ENCODE results near the gene GPR3. TPM values are rescaled to one million over a fixed set of nuclear protein-coding genes. Genes with fewer than 3 reads are reported as not detected.

GPR3 gene
- total RNA-seq, 1 experiment from 2014 or later = 0.95 TPM

DNA sequence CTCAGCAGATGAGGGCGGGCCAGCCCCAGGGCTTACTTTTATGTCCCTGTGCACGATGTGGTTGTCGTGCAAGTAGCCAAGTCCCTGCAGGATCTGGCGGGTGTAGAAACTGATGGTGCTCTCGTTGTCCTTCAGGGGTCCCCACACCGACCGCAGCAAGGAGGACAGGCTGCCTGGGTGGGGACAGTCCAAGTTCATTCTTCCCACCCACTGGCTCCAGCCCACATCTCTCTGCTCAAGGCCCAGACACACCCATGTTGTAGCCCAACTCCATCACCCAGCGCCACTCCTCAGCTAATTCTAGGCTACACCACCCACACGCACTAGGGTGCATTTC lies 32.6 kb upstream of the GPR3 start:
- H3K4me1 ChIP-seq (ENCODE audit: control insufficient read depth, insufficient read depth, low read length) = peaks cover 2% of the 10 kb centered on the region
- no TSS peak for BruUV-seq (replicated peaks)
- in situ Hi-C loops (cut with HindIII; ENCODE audit: low pct_unique_long_range_greater_than_20kb, low sequenced_read_pairs) (no loop called here), intact Hi-C loops (cut with micrococcal nuclease; ENCODE audit: unreplicated experiment) (no loop called here)
- ChIA-PET POLR2A (no interaction called here), CTCF (no interaction called here)
- H3K9me3 ChIP-seq (ENCODE audit: control insufficient read depth, insufficient read depth, low read depth, low read length) = no peaks in the 10 kb centered on the region
- TF ChIP-seq TCF7L2 (IDR thresholded peaks at IDR 0.05; ENCODE audit: low read depth, low read length) = no peak
- TF ChIP-seq, protein P1, sequence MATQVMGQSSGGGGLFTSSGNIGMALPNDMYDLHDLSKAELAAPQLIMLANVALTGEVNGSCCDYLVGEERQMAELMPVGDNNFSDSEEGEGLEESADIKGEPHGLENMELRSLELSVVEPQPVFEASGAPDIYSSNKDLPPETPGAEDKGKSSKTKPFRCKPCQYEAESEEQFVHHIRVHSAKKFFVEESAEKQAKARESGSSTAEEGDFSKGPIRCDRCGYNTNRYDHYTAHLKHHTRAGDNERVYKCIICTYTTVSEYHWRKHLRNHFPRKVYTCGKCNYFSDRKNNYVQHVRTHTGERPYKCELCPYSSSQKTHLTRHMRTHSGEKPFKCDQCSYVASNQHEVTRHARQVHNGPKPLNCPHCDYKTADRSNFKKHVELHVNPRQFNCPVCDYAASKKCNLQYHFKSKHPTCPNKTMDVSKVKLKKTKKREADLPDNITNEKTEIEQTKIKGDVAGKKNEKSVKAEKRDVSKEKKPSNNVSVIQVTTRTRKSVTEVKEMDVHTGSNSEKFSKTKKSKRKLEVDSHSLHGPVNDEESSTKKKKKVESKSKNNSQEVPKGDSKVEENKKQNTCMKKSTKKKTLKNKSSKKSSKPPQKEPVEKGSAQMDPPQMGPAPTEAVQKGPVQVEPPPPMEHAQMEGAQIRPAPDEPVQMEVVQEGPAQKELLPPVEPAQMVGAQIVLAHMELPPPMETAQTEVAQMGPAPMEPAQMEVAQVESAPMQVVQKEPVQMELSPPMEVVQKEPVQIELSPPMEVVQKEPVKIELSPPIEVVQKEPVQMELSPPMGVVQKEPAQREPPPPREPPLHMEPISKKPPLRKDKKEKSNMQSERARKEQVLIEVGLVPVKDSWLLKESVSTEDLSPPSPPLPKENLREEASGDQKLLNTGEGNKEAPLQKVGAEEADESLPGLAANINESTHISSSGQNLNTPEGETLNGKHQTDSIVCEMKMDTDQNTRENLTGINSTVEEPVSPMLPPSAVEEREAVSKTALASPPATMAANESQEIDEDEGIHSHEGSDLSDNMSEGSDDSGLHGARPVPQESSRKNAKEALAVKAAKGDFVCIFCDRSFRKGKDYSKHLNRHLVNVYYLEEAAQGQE (IDR thresholded peaks at IDR 0.05; ENCODE audit: insufficient read depth in 1 of 2, low read depth in 2 of 2, low read length in 1 of 2) = no peak
- no peak for TF ChIP-seq POLR2AphosphoS5 (IDR thresholded peaks at IDR 0.05; ENCODE audit: low read depth, low read length)
- TF ChIP-seq, protein P2, sequence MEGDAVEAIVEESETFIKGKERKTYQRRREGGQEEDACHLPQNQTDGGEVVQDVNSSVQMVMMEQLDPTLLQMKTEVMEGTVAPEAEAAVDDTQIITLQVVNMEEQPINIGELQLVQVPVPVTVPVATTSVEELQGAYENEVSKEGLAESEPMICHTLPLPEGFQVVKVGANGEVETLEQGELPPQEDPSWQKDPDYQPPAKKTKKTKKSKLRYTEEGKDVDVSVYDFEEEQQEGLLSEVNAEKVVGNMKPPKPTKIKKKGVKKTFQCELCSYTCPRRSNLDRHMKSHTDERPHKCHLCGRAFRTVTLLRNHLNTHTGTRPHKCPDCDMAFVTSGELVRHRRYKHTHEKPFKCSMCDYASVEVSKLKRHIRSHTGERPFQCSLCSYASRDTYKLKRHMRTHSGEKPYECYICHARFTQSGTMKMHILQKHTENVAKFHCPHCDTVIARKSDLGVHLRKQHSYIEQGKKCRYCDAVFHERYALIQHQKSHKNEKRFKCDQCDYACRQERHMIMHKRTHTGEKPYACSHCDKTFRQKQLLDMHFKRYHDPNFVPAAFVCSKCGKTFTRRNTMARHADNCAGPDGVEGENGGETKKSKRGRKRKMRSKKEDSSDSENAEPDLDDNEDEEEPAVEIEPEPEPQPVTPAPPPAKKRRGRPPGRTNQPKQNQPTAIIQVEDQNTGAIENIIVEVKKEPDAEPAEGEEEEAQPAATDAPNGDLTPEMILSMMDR (IDR thresholded peaks at IDR 0.05) = no peak
- no peak for TF ChIP-seq SIN3A (IDR thresholded peaks at IDR 0.05; ENCODE audit: borderline replicate concordance, insufficient read depth, low read depth, low read length)
- DNase-seq (ENCODE audit: low read depth, low spot score) = no peak
- H3K4me3 ChIP-seq (ENCODE audit: low read depth in 2 of 2, low read length in 2 of 2) = no peak overlapping the region
- no peak overlapping the region for H3K27ac ChIP-seq (ENCODE audit: low read length)
- H3K27me3 ChIP-seq (ENCODE audit: control insufficient read depth, insufficient read depth, low read length) = no peaks in the 10 kb centered on the region
- no peak for ATAC-seq
- H3K36me3 ChIP-seq (ENCODE audit: control insufficient read depth, insufficient read depth, low read length) = no peaks in the 10 kb centered on the region; the same call in 1 of the 2 replicates

DNA sequence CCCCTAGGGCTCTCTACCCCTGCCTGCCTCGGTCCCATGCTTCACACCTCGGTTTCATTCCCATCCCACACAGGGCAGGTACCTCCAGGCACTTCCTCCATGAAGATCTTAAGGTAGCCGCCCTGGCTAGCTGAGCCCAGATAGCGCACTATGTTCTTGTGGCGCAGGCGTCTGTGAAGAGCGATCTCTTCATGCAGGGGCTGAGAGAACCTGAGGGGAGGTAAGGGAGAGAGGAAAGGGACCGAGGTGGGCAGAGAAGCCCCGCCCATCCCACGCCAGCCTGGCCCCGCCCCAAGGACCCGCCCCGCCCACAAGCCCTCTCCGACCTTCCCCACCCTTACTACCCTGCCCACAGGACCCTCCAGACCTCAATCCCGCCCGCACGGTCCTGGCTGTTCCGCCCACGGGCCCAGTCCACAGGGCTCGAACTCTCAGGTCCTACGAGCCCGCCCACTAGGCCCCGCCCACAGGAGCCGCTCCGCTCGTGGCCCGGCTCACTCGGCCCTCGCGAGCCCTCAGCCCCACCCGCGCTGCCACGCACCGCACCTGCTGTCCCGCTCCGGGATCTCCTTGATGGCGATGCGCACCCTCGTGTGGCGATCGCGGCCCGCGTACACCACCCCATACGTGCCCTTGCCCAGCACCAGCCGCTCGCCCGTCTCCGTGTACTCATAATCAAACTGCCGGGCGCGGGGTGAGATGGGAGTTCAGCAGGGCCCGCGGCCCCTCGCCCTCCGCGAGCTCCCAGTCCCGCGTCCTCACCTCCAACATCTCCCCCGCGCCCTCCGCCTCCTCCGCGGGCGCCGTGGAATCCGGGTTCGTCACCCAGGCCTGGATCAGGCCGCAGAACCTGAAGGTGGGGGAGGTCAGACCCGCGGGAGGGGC lies 32.0 kb upstream of the GPR3 start:
- Histone ChIP-seq H3K9me3 (ENCODE audit: control insufficient read depth, insufficient read depth, low read depth, low read length) (no peaks in the 10 kb centered on the region), H3K4me3 (ENCODE audit: low read depth in 2 of 2, low read length in 2 of 2) (no peak overlapping the region), H3K36me3 (ENCODE audit: control insufficient read depth, insufficient read depth, low read length) (no peaks in the 10 kb centered on the region; the same call in 1 of the 2 replicates), H3K27me3 (ENCODE audit: control insufficient read depth, insufficient read depth, low read length) (no peaks in the 10 kb centered on the region), H3K27ac (ENCODE audit: low read length) (no peak overlapping the region), H3K4me1 (ENCODE audit: control insufficient read depth, insufficient read depth, low read length) (peaks cover 7% of the 10 kb centered on the region)
- in situ Hi-C loops (cut with HindIII; ENCODE audit: low pct_unique_long_range_greater_than_20kb, low sequenced_read_pairs) (no loop called here), intact Hi-C loops (cut with micrococcal nuclease; ENCODE audit: unreplicated experiment) (no loop called here)
- ChIA-PET CTCF (no interaction called here), POLR2A (no interaction called here)
- TF ChIP-seq TCF7L2 (IDR thresholded peaks at IDR 0.05; ENCODE audit: low read depth, low read length) (no peak), SIN3A (IDR thresholded peaks at IDR 0.05; ENCODE audit: borderline replicate concordance, insufficient read depth, low read depth, low read length) (no peak), POLR2AphosphoS5 (IDR thresholded peaks at IDR 0.05; ENCODE audit: low read depth, low read length) (no peak)
- TF ChIP-seq, protein P1 (IDR thresholded peaks at IDR 0.05; ENCODE audit: insufficient read depth in 1 of 2, low read depth in 2 of 2, low read length in 1 of 2) = no peak
- TF ChIP-seq, protein P2 (IDR thresholded peaks at IDR 0.05) = no peak
- no peak for DNase-seq (ENCODE audit: low read depth, low spot score)
- no TSS peak for BruUV-seq (replicated peaks)
- ATAC-seq = no peak

Measured in Panc1 (cell line).